GM23338 (cell line): Measurements from ENCODE around the gene REG4. TPM values are rescaled to one million over a fixed set of nuclear protein-coding genes. Genes with fewer than 3 reads are reported as not detected.

ENCODE experiments used
- ATAC-seq: fragments of 200-7000 bp; cut with Tn5 transposase; 3 replicates; pipeline ENCODE4 v1.9.1; 2020
- DNase-seq: peaks from one replicate; pipeline ENCODE4 v3.0.0-alpha.2; 2015; ENCODE audit warnings: low spot score
- H2AFZ ChIP-seq: fragments of 200-600 bp; sonication (generic); 2 replicates; pipeline ENCODE4 v1.8.0; 2016; ENCODE audit warnings: antibody characterized with exemption, mild to moderate bottlenecking, moderate library complexity
- H3F3A ChIP-seq: fragments of 200-600 bp; sonication (generic); replicated peaks from 2 replicates; pipeline ENCODE4 v1.8.0; 2017; ENCODE audit warnings: antibody characterized with exemption, mixed run types, low read depth
- H3K27ac ChIP-seq: fragments of 200-600 bp; sonication (generic); 2 replicates; pipeline ENCODE4 v1.6.1; 2016; ENCODE audit warnings: low read depth
- H3K27me3 ChIP-seq: fragments of 200-600 bp; sonication (generic); 2 replicates; pipeline ENCODE4 v1.8.0; 2016; ENCODE audit warnings: mild to moderate bottlenecking, mixed run types, moderate library complexity; ENCODE audit not compliant: insufficient read depth
- H3K36me3 ChIP-seq: fragments of 200-600 bp; sonication (generic); 2 replicates; pipeline ENCODE4 v1.8.0; 2016; ENCODE audit warnings: mild to moderate bottlenecking; ENCODE audit not compliant: insufficient read depth
- H3K4me1 ChIP-seq: fragments of 200-600 bp; sonication (generic); 2 replicates; pipeline ENCODE4 v1.8.0; 2016; ENCODE audit warnings: mild to moderate bottlenecking, moderate library complexity; ENCODE audit not compliant: insufficient read depth
- H3K4me2 ChIP-seq: fragments of 200-600 bp; sonication (generic); 2 replicates; pipeline ENCODE4 v1.7.1; 2017; ENCODE audit warnings: mixed run types
- H3K4me3 ChIP-seq: fragments of 200-600 bp; sonication (generic); 2 replicates; pipeline ENCODE4 v1.6.1; 2016; ENCODE audit warnings: mixed run types
- H3K79me2 ChIP-seq: fragments of 200-600 bp; sonication (generic); replicated peaks from 2 replicates; pipeline ENCODE4 v1.8.0; 2017; ENCODE audit warnings: mild to moderate bottlenecking; ENCODE audit not compliant: insufficient read depth
- H3K9me2 ChIP-seq: fragments of 200-600 bp; sonication (generic); 2 replicates; pipeline ENCODE4 v1.8.0; 2017; ENCODE audit not compliant: insufficient read depth
- H4K20me1 ChIP-seq: fragments of 200-600 bp; sonication (generic); replicated peaks from 2 replicates; pipeline ENCODE4 v1.8.0; 2017; ENCODE audit warnings: mild to moderate bottlenecking; ENCODE audit not compliant: insufficient read depth
- H3K27ac Mint-ChIP-seq: 2 replicates; pipeline ENCODE4 v1.8.0; 2020; ENCODE audit warnings: inconsistent platforms, mild to moderate bottlenecking, moderate library complexity, mixed read lengths
- H3K27me3 Mint-ChIP-seq: 3 replicates; pipeline ENCODE4 v1.8.0; 2022; ENCODE audit warnings: low read depth, mild to moderate bottlenecking, moderate library complexity, mixed read lengths, inconsistent platforms; ENCODE audit not compliant: insufficient read depth, poor library complexity
- H3K36me3 Mint-ChIP-seq: 3 replicates; pipeline ENCODE4 v1.8.0; 2021; ENCODE audit warnings: low read depth, mild to moderate bottlenecking, inconsistent platforms, moderate library complexity, mixed read lengths
- H3K4me1 Mint-ChIP-seq: 3 replicates; pipeline ENCODE4 v1.8.0; 2020; ENCODE audit warnings: mild to moderate bottlenecking, inconsistent platforms, mixed read lengths
- H3K4me3 Mint-ChIP-seq: 3 replicates; pipeline ENCODE4 v1.8.0; 2021; ENCODE audit warnings: moderate library complexity, mild to moderate bottlenecking, inconsistent platforms, mixed read lengths
- H3K9me3 Mint-ChIP-seq: 3 replicates; pipeline ENCODE4 v1.8.0; 2020; ENCODE audit warnings: moderate library complexity, mild to moderate bottlenecking, inconsistent platforms, mixed read lengths
- CREB1 ChIP-seq: fragments of 250-450 bp; sonication (Bioruptor Pico); IDR thresholded peaks from 2 replicates; pipeline ENCODE4 v1.5.0; 2020; ENCODE audit warnings: low read depth, mild to moderate bottlenecking, moderate library complexity
- EZH2 ChIP-seq: fragments of 200-600 bp; sonication (generic); IDR thresholded peaks from one replicate; pipeline ENCODE4 v1.8.0; 2017; ENCODE audit warnings: antibody characterized with exemption, mild to moderate bottlenecking, low read depth; ENCODE audit not compliant: unreplicated experiment
- EZH2phosphoT487 ChIP-seq: fragments of 200-600 bp; sonication (generic); IDR thresholded peaks from one replicate; pipeline ENCODE4 v1.8.1; 2018; ENCODE audit warnings: antibody characterized with exemption; ENCODE audit not compliant: unreplicated experiment
- JUNB ChIP-seq: IDR thresholded peaks from one replicate; pipeline ENCODE4 v1.6.1; 2016; ENCODE audit warnings: antibody characterized with exemption; ENCODE audit not compliant: unreplicated experiment
- NANOG ChIP-seq: IDR thresholded peaks from 2 replicates; pipeline ENCODE4 v1.6.1; 2016; ENCODE audit warnings: antibody characterized with exemption, borderline replicate concordance
- POLR2AphosphoS5 ChIP-seq: IDR thresholded peaks from 2 replicates; pipeline ENCODE4 v1.6.1; 2016; ENCODE audit warnings: antibody characterized with exemption, low read depth
- STAT1 ChIP-seq: IDR thresholded peaks from one replicate; pipeline ENCODE4 v1.6.1; 2016; ENCODE audit warnings: antibody characterized with exemption; ENCODE audit not compliant: unreplicated experiment
- ZNF114 ChIP-seq: fragments of 250-450 bp; sonication (Bioruptor Pico); IDR thresholded peaks from 2 replicates; pipeline ENCODE4 v1.5.0; 2020; ENCODE audit warnings: mild to moderate bottlenecking, moderate library complexity
- ZNF331 ChIP-seq: fragments of 250-450 bp; sonication (Bioruptor Pico); IDR thresholded peaks from 2 replicates; pipeline ENCODE4 v1.5.0; 2020; ENCODE audit warnings: low read depth, mild to moderate bottlenecking, moderate library complexity
- polyA plus RNA-seq: library from polyadenylated mRNA; unstranded; fragments of >200 nt; fragmentation: Nextera tagmentation; extraction: Ambion mirVana; gene quantifications from 2 replicates; pipeline ENCODE4 v1.2.1, GENCODE V29; 2016
- total RNA-seq: library from RNA; depleted of rRNA; stranded (reverse); fragments of >200 nt; shearing (Covaris generic); gene quantifications from 2 replicates; pipeline ENCODE4 v1.2.3, GENCODE V29; 2014
- TF ChIP-seq, protein P1 (sequence below): IDR thresholded peaks from 2 replicates; pipeline ENCODE4 v1.6.1; 2016; ENCODE audit warnings: antibody characterized with exemption
- TF ChIP-seq, protein P2 (sequence below): fragments of 250-450 bp; sonication (Bioruptor Pico); IDR thresholded peaks from 2 replicates; pipeline ENCODE4 v1.5.0; 2020; ENCODE audit warnings: mild to moderate bottlenecking, moderate library complexity
- TF ChIP-seq, protein P3 (sequence below): IDR thresholded peaks from one replicate; pipeline ENCODE4 v1.6.1; 2018; ENCODE audit warnings: antibody characterized with exemption; ENCODE audit not compliant: unreplicated experiment
- TF ChIP-seq, protein P4 (sequence below), 2 experiments: fragments of 200-600 bp in 1 of 2; sonication (generic) in 1 of 2; conservative IDR thresholded peaks; 2 replicates each; pipeline versions ENCODE4 v1.5.1 to v1.6.1; 2016 to 2017; ENCODE audit warnings: antibody characterized with exemption in 2 of 2, low read depth in 2 of 2, mild to moderate bottlenecking in 2 of 2, moderate library complexity in 1 of 2

The REG4 gene
- total and polyA plus RNA-seq, 2 experiments from 2014 or later = not detected

DNA sequence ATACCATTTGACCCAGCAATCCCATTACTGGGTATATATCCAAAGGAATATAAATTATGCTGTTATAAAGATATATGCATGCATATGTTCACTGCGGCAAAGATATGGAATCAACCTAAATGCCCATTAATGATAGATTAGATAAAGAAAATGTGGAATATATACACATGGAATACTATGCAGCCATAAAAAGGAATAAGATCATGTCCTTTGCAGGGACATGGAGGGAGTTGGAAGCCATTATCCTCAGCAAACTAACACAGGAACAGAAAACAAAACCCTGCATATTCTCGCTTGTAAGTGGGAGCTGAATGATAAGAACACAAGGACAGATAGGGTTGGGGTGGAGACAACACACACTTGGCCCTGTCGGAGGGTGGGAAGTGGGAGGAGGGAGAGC is 19.8 kb upstream of the REG4 start:
- H3K4me1 Mint-ChIP-seq = peaks cover 10% of the 10 kb centered on the region
- H3K27me3 Mint-ChIP-seq = no peaks in the 10 kb centered on the region
- peaks cover 8% of the 10 kb centered on the region; the same call in 1 of the 2 replicates for H3K9me2 ChIP-seq
- H3K27ac ChIP-seq = no peak overlapping the region
- peaks cover 5% of the 10 kb centered on the region; the same call in 1 of the 2 replicates for H3K4me1 ChIP-seq
- no peaks in the 10 kb centered on the region for H3F3A ChIP-seq
- no peaks in the 10 kb centered on the region for H4K20me1 ChIP-seq
- H3K27ac Mint-ChIP-seq = no peak overlapping the region
- no peak overlapping the region for H3K4me3 ChIP-seq
- H2AFZ ChIP-seq = no peak overlapping the region
- ATAC-seq (no peak), DNase-seq (no peak)
- H3K4me3 Mint-ChIP-seq = no peak overlapping the region
- H3K27me3 ChIP-seq = no peaks in the 10 kb centered on the region
- no peaks in the 10 kb centered on the region for H3K79me2 ChIP-seq
- TF ChIP-seq, protein P1, sequence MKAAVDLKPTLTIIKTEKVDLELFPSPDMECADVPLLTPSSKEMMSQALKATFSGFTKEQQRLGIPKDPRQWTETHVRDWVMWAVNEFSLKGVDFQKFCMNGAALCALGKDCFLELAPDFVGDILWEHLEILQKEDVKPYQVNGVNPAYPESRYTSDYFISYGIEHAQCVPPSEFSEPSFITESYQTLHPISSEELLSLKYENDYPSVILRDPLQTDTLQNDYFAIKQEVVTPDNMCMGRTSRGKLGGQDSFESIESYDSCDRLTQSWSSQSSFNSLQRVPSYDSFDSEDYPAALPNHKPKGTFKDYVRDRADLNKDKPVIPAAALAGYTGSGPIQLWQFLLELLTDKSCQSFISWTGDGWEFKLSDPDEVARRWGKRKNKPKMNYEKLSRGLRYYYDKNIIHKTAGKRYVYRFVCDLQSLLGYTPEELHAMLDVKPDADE = no peak
- TF ChIP-seq JUNB (no peak), EZH2 (no peak), NANOG (no peak), STAT1 (no peak), EZH2phosphoT487 (no peak), ZNF114 (CRISPR knock-in tag) (no peak), ZNF331 (CRISPR knock-in tag) (no peak), CREB1 (CRISPR knock-in tag) (no peak), POLR2AphosphoS5 (no peak)
- TF ChIP-seq, protein P2, sequence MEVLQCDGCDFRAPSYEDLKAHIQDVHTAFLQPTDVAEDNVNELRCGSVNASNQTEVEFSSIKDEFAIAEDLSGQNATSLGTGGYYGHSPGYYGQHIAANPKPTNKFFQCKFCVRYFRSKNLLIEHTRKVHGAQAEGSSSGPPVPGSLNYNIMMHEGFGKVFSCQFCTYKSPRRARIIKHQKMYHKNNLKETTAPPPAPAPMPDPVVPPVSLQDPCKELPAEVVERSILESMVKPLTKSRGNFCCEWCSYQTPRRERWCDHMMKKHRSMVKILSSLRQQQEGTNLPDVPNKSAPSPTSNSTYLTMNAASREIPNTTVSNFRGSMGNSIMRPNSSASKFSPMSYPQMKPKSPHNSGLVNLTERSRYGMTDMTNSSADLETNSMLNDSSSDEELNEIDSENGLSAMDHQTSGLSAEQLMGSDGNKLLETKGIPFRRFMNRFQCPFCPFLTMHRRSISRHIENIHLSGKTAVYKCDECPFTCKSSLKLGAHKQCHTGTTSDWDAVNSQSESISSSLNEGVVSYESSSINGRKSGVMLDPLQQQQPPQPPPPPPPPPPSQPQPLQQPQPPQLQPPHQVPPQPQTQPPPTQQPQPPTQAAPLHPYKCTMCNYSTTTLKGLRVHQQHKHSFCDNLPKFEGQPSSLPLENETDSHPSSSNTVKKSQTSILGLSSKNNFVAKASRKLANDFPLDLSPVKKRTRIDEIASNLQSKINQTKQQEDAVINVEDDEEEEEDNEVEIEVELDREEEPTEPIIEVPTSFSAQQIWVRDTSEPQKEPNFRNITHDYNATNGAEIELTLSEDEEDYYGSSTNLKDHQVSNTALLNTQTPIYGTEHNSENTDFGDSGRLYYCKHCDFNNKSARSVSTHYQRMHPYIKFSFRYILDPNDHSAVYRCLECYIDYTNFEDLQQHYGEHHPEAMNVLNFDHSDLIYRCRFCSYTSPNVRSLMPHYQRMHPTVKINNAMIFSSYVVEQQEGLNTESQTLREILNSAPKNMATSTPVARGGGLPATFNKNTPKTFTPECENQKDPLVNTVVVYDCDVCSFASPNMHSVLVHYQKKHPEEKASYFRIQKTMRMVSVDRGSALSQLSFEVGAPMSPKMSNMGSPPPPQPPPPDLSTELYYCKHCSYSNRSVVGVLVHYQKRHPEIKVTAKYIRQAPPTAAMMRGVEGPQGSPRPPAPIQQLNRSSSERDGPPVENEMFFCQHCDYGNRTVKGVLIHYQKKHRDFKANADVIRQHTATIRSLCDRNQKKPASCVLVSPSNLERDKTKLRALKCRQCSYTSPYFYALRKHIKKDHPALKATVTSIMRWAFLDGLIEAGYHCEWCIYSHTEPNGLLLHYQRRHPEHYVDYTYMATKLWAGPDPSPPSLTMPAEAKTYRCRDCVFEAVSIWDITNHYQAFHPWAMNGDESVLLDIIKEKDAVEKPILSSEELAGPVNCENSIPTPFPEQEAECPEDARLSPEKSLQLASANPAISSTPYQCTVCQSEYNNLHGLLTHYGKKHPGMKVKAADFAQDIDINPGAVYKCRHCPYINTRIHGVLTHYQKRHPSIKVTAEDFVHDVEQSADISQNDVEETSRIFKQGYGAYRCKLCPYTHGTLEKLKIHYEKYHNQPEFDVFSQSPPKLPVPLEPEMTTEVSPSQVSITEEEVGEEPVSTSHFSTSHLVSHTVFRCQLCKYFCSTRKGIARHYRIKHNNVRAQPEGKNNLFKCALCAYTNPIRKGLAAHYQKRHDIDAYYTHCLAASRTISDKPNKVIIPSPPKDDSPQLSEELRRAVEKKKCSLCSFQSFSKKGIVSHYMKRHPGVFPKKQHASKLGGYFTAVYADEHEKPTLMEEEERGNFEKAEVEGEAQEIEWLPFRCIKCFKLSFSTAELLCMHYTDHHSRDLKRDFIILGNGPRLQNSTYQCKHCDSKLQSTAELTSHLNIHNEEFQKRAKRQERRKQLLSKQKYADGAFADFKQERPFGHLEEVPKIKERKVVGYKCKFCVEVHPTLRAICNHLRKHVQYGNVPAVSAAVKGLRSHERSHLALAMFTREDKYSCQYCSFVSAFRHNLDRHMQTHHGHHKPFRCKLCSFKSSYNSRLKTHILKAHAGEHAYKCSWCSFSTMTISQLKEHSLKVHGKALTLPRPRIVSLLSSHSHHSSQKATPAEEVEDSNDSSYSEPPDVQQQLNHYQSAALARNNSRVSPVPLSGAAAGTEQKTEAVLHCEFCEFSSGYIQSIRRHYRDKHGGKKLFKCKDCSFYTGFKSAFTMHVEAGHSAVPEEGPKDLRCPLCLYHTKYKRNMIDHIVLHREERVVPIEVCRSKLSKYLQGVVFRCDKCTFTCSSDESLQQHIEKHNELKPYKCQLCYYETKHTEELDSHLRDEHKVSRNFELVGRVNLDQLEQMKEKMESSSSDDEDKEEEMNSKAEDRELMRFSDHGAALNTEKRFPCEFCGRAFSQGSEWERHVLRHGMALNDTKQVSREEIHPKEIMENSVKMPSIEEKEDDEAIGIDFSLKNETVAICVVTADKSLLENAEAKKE (CRISPR knock-in tag) = no peak
- TF ChIP-seq, protein P3, sequence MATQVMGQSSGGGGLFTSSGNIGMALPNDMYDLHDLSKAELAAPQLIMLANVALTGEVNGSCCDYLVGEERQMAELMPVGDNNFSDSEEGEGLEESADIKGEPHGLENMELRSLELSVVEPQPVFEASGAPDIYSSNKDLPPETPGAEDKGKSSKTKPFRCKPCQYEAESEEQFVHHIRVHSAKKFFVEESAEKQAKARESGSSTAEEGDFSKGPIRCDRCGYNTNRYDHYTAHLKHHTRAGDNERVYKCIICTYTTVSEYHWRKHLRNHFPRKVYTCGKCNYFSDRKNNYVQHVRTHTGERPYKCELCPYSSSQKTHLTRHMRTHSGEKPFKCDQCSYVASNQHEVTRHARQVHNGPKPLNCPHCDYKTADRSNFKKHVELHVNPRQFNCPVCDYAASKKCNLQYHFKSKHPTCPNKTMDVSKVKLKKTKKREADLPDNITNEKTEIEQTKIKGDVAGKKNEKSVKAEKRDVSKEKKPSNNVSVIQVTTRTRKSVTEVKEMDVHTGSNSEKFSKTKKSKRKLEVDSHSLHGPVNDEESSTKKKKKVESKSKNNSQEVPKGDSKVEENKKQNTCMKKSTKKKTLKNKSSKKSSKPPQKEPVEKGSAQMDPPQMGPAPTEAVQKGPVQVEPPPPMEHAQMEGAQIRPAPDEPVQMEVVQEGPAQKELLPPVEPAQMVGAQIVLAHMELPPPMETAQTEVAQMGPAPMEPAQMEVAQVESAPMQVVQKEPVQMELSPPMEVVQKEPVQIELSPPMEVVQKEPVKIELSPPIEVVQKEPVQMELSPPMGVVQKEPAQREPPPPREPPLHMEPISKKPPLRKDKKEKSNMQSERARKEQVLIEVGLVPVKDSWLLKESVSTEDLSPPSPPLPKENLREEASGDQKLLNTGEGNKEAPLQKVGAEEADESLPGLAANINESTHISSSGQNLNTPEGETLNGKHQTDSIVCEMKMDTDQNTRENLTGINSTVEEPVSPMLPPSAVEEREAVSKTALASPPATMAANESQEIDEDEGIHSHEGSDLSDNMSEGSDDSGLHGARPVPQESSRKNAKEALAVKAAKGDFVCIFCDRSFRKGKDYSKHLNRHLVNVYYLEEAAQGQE = no peak
- TF ChIP-seq, protein P4, sequence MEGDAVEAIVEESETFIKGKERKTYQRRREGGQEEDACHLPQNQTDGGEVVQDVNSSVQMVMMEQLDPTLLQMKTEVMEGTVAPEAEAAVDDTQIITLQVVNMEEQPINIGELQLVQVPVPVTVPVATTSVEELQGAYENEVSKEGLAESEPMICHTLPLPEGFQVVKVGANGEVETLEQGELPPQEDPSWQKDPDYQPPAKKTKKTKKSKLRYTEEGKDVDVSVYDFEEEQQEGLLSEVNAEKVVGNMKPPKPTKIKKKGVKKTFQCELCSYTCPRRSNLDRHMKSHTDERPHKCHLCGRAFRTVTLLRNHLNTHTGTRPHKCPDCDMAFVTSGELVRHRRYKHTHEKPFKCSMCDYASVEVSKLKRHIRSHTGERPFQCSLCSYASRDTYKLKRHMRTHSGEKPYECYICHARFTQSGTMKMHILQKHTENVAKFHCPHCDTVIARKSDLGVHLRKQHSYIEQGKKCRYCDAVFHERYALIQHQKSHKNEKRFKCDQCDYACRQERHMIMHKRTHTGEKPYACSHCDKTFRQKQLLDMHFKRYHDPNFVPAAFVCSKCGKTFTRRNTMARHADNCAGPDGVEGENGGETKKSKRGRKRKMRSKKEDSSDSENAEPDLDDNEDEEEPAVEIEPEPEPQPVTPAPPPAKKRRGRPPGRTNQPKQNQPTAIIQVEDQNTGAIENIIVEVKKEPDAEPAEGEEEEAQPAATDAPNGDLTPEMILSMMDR (conservative IDR thresholded peaks at IDR 0.05; ENCODE audit: low read depth in 2 of 2) = no peak
- no peaks in the 10 kb centered on the region; the same call in 2 of the 3 replicates for H3K9me3 Mint-ChIP-seq
- H3K36me3 Mint-ChIP-seq = no peaks in the 10 kb centered on the region
- no peaks in the 10 kb centered on the region for H3K36me3 ChIP-seq
- no peak overlapping the region for H3K4me2 ChIP-seq
